ENCODE data around the gene TRAM2. TPM values are rescaled to one million over a fixed set of nuclear protein-coding genes. Genes with fewer than 3 reads are reported as not detected.

The TRAM2 gene
- total RNA-seq, 6 experiments from 2014 or later: 16.1 to 24.8 (median 17.8) TPM

GRCh38 chr6:52505726-52506409, 71.0 kb downstream of the TRAM2 start:
- no peak for TF ChIP-seq CTCF (IDR thresholded peaks at IDR 0.05)
- TF ChIP-seq POLR2A (IDR thresholded peaks at IDR 0.05): no peak
- Histone ChIP-seq H3K4me1 (peaks cover 0 to 21% (median 0%) of the 10 kb centered on the region in 4 donors), H3K27ac (no peak overlapping the region), H3K36me3 (peaks cover 0 to 46% (median 14%) of the 10 kb centered on the region in 4 donors), H3K4me3 (no peak overlapping the region), H3K9me3 (no peaks in the 10 kb centered on the region), H3K27me3 (no peaks in the 10 kb centered on the region)
- no peak for ATAC-seq
- no peak for DNase-seq
- WGBS (ENCODE audit: insufficient coverage, low coverage, low lambda C conversion rate, missing lambda C conversion rate): 87% methylated on average over 10 of the region's 16 CpGs
- intact Hi-C loops (cut with DNase I): no loop called here

- Histone ChIP-seq H3K27ac (no peak overlapping the region), H3K36me3 (peaks cover 0 to 46% (median 13%) of the 10 kb centered on the region in 4 donors), H3K4me3 (no peak overlapping the region), H3K27me3 (no peaks in the 10 kb centered on the region), H3K9me3 (no peaks in the 10 kb centered on the region), H3K4me1 (peaks cover 0 to 21% (median 0%) of the 10 kb centered on the region in 4 donors)
- intact Hi-C loops (cut with DNase I): no loop called here
- WGBS (ENCODE audit: insufficient coverage, low coverage, low lambda C conversion rate, missing lambda C conversion rate): 67% methylated on average over 8 of the region's 10 CpGs
- peak in 2 of 4 donors; percentile 11 to 12 for ATAC-seq
- no peak for TF ChIP-seq CTCF (IDR thresholded peaks at IDR 0.05)
- TF ChIP-seq POLR2A (IDR thresholded peaks at IDR 0.05): no peak
- DNase-seq: no peak
These were observed 72.1 kb downstream of the TRAM2 start for GRCh38 chr6:52504782-52505136.

GRCh38 chr6:52503851-52504781, 72.7 kb downstream of the TRAM2 start:
- ATAC-seq (peak; percentile 72 to 86 (median 75)), DNase-seq (peak; percentile 74 to 84 (median 79))
- H3K27me3 ChIP-seq: no peaks in the 10 kb centered on the region
- H3K4me3 ChIP-seq: no peak overlapping the region
- H3K4me1 ChIP-seq: peaks cover 0 to 21% (median 0%) of the 10 kb centered on the region in 4 donors
- no peaks in the 10 kb centered on the region for H3K9me3 ChIP-seq
- H3K36me3 ChIP-seq: peaks cover 0 to 41% (median 9%) of the 10 kb centered on the region in 4 donors
- intact Hi-C loops (cut with DNase I): no loop called here
- 57% methylated on average over 8 of the region's 24 CpGs for WGBS (ENCODE audit: insufficient coverage, low coverage, low lambda C conversion rate, missing lambda C conversion rate)
- H3K27ac ChIP-seq: no peak overlapping the region
- TF ChIP-seq POLR2A (IDR thresholded peaks at IDR 0.05): no peak
- TF ChIP-seq CTCF (IDR thresholded peaks at IDR 0.05): no peak

- peaks cover 0 to 38% (median 6%) of the 10 kb centered on the region in 4 donors for H3K36me3 ChIP-seq
- WGBS (ENCODE audit: insufficient coverage, low coverage, low lambda C conversion rate, missing lambda C conversion rate): no CpG with 5 or more reads among the region's 5 CpGs
- H3K27ac ChIP-seq: no peak overlapping the region
- no peaks in the 10 kb centered on the region for H3K9me3 ChIP-seq
- ATAC-seq (no peak), DNase-seq (no peak)
- no peak overlapping the region for H3K4me3 ChIP-seq
- H3K4me1 ChIP-seq: peaks cover 0 to 21% (median 0%) of the 10 kb centered on the region in 4 donors
- intact Hi-C loops (cut with DNase I): no loop called here
- TF ChIP-seq POLR2A (IDR thresholded peaks at IDR 0.05): no peak
- TF ChIP-seq CTCF (IDR thresholded peaks at IDR 0.05): no peak
- no peaks in the 10 kb centered on the region for H3K27me3 ChIP-seq
These were observed 73.5 kb downstream of the TRAM2 start for GRCh38 chr6:52503323-52503747.

All from right lobe of liver (tissue), 6 donors.